G401 (cell line): Measurements from ENCODE around the gene DDX59. TPM values are rescaled to one million over a fixed set of nuclear protein-coding genes. Genes with fewer than 3 reads are reported as not detected.

ENCODE experiments used
- DNase-seq: peaks from one replicate; pipeline ENCODE4 v3.0.0-alpha.2; 2015; ENCODE audit warnings: low spot score
- in situ Hi-C: cut with HindIII; loops from 2 replicates; pipeline ENCODE4 v1.10.0; 2016; ENCODE audit warnings: low sequenced_read_pairs, mixed read lengths
- total RNA-seq: library from RNA; depleted of rRNA; stranded (reverse); fragments of >200 nt; shearing (Covaris generic); gene quantifications from 2 replicates; pipeline ENCODE4 v1.2.3, GENCODE V29; 2014; rRNA removed

Gene DDX59
- total RNA-seq = 11.6 and 20.6 TPM in 2 replicates

DNA sequence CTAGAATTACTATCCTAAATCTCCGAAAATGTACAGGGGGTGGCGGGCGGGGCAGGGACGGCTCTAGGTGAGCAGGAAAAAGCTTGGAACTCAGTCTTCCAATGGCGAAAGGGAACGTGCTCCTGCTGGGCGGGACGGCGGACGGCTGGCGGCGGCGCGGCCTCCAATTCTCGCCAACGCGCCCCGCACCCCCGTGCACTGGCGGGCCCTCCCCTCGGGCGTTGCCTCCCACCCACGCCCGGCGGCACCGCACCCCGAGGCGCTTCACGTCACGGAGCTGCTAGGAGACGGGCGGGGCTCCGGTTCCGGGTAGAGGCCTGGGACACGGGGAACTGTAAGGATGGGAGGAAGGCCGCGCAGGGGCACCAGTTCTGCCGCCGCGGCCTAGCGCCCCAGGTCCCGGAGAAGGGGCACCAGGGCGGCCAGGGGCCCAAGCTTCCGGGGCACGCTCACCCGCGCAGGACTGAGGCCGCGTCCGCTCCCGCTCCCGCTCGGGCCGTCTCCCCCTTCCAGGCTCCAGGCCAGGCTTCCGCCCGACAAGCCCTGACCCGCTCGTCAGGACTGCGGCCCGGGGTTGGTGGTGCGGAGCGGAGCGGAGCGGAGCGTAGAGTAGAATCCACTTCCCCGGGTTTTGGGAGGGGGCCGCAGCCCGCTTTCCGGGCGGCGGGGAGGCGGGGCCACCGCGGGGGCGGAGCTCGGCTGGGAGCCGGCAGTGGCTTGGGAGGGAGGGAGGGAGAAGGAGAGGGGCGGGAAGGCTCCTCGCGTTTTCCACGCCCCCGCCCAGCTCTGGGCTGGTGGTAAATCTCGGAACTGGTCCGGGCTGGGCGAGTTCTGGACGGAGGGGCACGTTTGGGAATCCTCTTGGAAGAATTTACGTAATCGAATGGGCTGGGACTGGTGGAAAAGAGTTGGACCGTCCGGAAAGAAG lies at the start of gene DDX59:
Gene DDX59, minus strand, starts transcription at position 594 of the 928 bp plus-strand sequence. CDS start 3,167 bp downstream, outside the sequence.
- in situ Hi-C loops = no loop called here
- peak; percentile 96 for DNase-seq

DNA sequence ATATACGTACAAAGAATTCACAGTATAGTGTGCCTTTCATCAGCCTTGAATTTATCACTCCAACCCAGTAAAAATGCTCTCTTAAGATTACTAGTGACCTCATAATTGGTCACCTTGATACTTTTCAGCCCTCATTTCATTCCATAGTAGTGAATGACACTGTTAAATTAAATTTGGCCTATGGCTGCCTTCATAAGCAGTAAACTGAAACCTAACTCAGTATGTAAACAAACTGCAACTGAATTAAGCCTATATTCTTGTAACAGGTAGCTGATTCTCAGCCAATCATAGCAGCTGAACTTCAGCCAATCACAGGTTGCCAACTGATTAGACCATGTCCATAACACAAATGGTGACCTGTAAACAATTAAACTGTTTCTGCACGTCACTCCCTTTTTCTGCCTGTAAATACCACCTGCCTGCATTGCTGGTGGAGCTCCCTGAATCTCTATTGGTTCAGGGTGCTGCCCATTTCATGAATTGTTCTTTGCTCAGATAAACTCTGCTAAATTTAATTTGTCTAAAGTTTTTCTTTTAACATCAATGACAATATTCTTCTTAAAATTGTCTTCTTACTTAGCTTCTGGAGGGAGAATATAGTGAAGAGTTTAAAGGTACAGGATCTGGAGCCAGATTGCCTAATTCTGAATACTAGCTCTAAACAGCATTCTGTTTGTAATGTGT lies 44.9 kb upstream of the DDX59 start:
- in situ Hi-C loops = no loop called here
- no peak for DNase-seq

DNA sequence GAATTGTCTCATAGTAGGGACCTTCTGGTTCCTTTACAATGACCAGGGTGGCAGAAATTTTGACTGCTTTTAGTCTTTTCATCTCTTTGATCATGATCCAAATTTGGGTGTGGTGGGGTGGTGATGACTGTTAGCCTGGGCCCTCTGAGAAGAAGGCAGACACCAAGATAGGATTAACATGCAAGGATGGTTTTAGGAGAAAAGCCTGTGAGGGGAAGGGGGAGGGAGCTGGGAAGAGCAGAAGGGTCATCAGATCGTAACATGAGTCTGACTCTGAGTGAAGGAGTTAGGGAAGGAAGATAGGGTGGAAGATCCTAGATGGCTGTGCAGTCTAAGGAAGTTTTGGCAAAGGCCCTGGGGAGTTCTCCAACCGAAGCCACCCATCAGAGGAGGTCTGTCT lies 40.5 kb upstream of the DDX59 start:
- DNase-seq = no peak
- in situ Hi-C loops = no loop called here

- DNase-seq = no peak
- in situ Hi-C loops = no loop called here
These were observed 39.1 kb upstream of the DDX59 start for GRCh38 chr1:200708769-200709168.

- no peak for DNase-seq
- in situ Hi-C loops = no loop called here
These were observed 38.5 kb upstream of the DDX59 start for GRCh38 chr1:200708161-200708560.

- in situ Hi-C loops = no loop called here
- DNase-seq = peak; percentile 22
These were observed 37.4 kb upstream of the DDX59 start for GRCh38 chr1:200707116-200707515.

DNA sequence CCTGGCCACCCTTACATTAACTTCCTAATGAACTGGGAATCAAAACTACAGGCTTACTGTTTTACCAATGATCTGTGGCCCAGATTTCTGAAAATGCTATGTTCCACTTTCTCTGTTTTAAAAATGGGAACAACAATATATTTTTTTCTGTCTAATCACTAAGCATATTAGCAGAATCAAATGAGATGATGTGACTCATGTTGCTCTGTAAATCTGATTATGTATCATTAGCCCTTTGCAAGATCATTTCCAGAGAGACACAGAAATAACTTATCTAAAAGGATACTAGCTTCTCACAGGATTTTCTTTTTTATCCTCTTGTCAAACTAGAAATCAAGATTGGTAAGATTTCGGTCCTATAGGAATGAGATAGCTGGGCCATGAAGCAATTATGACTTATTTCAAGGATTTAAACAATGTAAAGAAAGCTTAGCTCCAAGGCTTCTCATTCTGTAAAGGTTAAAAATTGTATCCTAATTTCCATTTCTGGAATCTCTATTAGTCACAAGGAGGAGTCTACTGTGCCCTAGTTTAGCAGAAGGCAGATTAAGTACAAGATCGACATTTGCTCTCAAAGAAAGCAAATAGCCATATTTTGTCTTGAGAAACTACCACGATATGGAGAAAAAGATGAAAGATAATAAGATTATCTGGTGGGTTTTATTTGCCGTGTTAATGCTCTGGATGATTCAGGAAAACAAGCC lies 36.6 kb upstream of the DDX59 start:
- DNase-seq = peak; percentile 40
- in situ Hi-C loops = no loop called here

DNA sequence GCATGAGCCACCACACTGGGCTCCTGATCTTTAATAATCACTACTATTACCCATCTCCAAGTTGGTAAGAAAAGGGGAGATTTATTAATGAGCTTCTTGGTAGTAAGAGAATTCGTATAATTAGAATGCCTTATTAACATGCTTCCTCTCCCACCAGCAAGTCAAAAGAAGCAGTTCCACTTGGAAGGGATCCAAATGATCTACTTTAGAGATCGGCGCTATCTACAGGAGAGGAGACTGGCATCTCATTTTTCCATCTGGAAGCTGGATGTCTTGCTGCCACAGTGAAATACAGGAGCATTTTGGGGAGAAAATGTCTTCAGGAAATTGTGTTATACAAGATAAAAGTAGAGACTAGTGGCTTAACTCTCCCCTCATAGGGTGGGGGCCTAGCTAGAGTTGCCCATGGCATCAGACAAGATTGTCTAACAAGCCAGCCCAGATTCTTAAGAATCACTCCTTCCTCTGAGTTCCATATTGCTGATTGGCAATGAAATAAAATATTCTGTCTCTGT lies 35.3 kb upstream of the DDX59 start:
- in situ Hi-C loops = no loop called here
- peak; percentile 23 for DNase-seq

DNA sequence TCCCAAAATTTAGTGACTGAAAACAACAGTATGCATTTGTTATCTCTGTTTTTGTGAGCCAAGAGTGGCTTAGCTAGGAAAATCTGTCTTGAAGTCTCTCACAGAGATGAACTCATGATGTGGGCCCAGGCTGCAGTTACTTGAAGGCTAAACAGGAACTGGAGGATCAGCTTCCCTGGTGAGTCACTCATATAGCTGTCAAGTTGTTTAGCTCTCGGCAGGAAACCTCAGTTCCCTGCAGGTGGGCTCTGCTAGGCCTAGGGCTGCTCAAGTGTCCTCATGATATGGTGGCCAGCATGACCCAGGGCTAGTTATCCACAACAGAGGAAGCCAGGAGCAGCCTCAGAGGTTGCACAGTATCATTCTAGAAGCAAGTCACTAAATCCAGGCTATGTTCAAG lies 30.2 kb upstream of the DDX59 start:
- no peak for DNase-seq
- in situ Hi-C loops = no loop called here

- DNase-seq = no peak
- in situ Hi-C loops = no loop called here
These were observed 25.0 kb upstream of the DDX59 start for GRCh38 chr1:200694738-200695137.

DNA sequence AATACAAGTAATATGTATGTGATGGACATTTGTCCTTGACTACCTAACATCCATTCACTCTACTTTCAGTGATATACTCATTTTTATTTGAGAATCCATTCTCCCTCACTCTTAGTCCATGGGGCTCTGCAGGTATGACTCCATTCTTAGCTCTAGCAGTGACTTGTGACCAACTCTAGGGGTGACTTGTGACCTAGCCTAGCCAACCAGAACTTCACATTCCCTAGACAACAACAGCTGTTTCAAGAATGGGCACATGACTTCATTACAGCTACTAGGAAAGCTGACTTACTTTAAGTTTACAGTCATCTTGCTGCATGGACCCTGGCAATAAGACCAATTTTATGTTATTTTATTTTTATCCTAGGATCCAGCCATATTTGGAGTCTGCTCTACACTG lies 23.6 kb upstream of the DDX59 start:
- in situ Hi-C loops = no loop called here
- no peak for DNase-seq

- DNase-seq = no peak
- in situ Hi-C loops = no loop called here
These were observed 22.6 kb upstream of the DDX59 start for GRCh38 chr1:200692316-200692715.

DNA sequence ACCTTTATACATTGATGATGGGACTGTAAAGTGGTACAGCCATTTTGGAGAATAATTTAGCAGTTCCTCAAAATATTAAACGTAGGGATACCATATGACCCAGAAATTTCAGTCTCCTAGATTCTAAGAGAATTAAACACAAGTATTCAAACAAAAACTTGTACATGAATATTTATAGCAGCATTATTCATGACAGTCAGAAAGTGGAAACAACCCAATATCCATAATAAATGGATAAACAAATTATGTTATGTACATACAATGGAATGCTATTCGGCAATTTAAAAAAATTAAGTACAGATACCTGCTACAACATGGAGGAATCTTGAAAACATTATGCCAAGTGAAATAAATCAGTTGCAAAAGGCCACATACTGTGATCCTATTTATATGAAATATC lies 16.9 kb upstream of the DDX59 start:
- no peak for DNase-seq
- in situ Hi-C loops = no loop called here

DNA sequence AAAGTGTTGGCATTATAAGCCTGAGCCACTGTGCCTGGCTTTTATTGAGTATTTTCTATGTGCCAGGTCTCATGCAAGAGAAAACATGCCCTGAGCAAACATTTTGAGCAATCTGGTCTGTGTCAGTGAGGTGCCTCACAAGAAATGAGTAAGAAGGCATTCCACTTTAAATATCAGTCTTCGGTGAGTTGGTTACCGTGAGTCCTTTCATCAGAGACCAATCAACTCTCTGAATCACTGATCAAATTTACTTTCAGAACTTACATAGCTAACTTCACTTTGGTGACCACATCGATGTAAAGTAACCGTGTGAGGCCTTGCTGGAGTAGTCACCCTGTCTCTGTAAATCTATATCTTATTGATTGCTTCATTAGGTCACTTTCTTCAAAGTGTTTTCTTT lies 14.3 kb upstream of the DDX59 start:
- in situ Hi-C loops = no loop called here
- DNase-seq = no peak

- DNase-seq = no peak
- in situ Hi-C loops = no loop called here
These were observed 13.6 kb upstream of the DDX59 start for GRCh38 chr1:200683298-200683697.

DNA sequence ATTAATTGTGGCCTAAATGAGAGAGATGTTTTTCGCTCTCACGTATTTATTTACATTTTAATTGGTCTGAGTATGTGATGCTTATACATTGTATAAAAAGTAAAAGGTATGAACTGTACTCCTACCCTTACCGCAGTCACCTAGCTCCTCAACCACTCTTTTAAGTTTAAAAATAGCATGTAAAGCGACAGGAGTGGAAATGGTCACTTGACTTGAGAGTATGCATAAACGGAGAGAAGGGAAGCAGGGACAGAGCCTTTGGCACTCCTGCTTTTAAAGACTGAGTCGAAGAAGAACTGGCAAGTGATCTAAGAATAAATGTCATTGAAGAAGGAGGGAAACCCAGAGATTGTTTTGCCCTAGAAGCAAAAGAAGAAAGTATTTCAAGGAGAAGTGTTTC lies 11.5 kb upstream of the DDX59 start:
- in situ Hi-C loops = no loop called here
- no peak for DNase-seq

- no peak for DNase-seq
- in situ Hi-C loops = no loop called here
These were observed 7.1 kb upstream of the DDX59 start for GRCh38 chr1:200676829-200677228.

- in situ Hi-C loops = no loop called here
- no peak for DNase-seq
These were observed 5.8 kb upstream of the DDX59 start for GRCh38 chr1:200675588-200675852.

DNA sequence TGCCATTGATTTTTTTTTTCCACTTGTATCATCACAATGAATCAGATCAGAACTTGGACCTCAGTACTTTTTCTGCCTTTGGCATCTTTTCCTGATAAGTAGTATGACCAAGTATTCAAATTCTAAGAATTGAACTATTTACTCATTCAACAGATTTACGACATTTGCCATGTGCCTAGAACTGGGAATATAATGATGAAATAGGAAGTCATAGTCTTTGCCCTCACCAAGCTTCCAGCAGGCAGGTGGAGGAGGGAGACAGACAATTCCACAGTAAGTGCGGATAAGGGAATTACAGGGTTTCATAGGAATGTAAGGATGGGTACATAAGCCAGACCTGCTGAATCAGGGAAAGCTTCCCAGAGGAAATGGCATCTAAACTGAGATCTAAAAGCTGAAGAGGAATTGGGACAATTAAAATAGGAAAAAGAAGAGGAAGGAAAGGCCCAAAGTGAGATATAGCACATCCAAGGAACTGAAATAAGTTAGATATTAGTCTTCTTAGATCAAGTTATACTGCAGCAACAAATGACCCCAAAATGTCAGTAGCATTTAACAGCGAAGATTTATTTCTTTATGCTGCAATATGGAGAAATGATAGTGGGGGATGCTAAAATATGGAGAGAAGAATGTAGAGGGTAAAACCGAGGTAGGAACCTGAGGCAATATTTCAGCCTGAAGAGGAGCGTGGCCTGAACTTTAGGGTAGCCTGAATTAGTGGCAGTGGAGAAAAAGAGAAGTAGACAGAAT lies 5.3 kb upstream of the DDX59 start:
- in situ Hi-C loops = no loop called here

More for the DNA sequence above, 5.3 kb upstream of the DDX59 start:
- DNase-seq = no peak
